Stimulated activated CD8-positive, alpha-beta memory T cell treated with anti-CD3 and anti-CD28 coated beads, Interleukin-12 subunit alpha, Interleukin-12 subunit beta, amount 100 ng/mL, for 24 hours (primary cell): ENCODE measurements around the gene EFCC1.

ENCODE experiments used
- DNase-seq: peaks from one replicate; pipeline ENCODE4 v3.0.0-alpha.2; 2020; ENCODE audit errors: extremely low read depth

Gene EFCC1, protein sequence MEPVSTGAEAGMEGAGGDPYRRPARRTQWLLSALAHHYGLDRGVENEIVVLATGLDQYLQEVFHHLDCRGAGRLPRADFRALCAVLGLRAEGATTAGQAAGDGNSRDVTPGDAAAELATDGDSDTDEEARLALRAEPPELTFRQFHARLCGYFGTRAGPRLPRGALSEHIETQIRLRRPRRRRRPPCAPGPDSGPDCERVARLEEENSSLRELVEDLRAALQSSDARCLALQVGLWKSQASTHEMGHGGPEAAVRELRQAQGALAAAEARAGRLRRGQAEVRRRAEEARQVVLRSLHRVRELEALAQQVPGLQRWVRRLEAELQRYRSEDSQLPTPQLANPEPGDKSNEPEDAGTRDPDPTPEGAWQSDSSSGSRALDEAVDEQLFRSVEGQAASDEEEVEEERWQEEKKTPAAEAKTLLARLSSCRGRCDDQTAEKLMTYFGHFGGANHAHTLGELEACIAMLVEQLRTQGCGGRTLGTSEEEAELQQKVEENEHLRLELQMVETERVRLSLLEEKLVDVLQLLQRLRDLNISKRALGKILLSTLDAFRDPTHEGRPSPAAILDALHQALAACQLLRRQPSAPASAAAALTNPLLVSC

GRCh38 chr3:129001101-129001805 is at the start of gene EFCC1:
Gene EFCC1, plus strand, starts transcription at chr3:129001304. Its CDS starts 325 bp downstream, at chr3:129001629.
- DNase-seq = no peak

GRCh38 chr3:128956440-128956839 is 44.7 kb upstream of the EFCC1 start:
- no peak for DNase-seq

- DNase-seq = no peak
These were observed 35.8 kb upstream of the EFCC1 start for GRCh38 chr3:128965280-128965679.

DNA sequence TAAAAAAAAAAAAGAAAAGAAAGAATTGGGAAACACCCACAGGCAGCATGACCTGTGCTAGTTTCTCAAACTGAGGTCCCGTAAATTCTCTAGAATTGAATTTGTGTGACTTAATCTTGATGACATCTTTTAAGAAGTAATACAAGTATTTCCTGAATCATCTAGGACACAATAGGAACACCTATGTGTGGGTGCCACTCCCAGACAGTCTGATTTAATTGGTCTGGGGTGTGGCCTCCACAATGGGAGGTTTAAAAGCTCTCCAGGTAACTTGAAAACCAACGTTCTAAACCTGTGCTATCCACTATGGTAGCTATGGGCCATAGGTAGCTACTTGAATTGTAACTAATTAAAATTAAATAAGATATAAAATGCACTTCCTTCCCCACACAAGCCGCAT is 35.3 kb upstream of the EFCC1 start:
- no peak for DNase-seq

- no peak for DNase-seq
These were observed 33.3 kb upstream of the EFCC1 start for GRCh38 chr3:128967748-128968355.

DNA sequence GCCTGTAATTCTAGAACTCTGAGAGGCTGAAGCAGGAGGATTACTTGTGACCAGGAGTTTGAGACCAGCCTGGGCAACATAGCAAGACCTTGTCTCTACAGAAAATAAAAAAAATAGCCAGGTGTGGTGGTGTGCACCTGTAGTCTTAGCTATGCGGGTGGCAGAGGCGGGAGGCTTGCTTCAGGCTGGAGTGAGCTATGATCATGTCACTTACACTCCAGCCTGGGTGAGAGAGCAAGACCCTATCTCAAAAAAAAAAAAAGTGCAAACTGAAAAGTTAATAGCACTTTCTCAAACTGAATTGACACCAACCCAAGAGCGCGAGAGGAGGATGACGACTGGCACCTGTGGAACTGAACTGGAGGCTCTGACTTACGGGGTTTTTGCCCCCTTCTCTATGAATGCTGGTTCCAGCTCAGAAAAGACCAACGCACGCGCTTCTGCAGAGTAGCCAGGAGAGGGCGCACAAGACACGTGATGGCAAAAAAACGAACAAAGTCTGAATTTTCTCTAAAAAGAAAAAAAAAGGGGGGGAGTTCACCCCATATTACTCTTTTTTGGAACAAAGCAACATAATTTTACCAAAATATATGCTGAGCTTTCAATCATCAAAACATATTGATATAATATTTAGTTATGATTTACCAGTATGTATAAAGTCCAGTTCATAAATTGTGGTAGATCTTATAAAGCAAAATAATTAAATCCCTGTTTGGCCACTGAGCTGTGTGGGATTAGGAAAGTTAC is 30.9 kb upstream of the EFCC1 start:
- DNase-seq = no peak

DNA sequence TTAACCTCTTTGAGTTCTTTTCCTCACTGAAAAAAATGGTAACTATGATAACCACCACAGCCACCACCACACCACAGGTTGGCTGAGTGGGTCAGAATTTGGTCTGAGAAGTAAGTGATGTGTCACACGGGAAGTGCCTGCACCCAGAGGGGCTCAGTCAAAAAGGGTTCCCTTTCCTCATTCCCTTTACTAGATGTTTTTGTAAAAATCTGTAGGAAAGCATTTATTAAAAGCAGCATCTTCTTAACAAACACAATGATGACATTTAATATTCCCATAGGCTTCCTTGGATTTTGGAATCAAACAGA is 30.4 kb upstream of the EFCC1 start:
- DNase-seq = no peak

GRCh38 chr3:128971421-128972100 is 29.5 kb upstream of the EFCC1 start:
- DNase-seq = no peak

- no peak for DNase-seq
These were observed 27.0 kb upstream of the EFCC1 start for GRCh38 chr3:128973988-128974564.

- DNase-seq = no peak
These were observed 25.8 kb upstream of the EFCC1 start for GRCh38 chr3:128975276-128975675.

- DNase-seq = no peak
These were observed 17.6 kb upstream of the EFCC1 start for GRCh38 chr3:128983293-128984069.

- DNase-seq = no peak
These were observed 16.5 kb upstream of the EFCC1 start for GRCh38 chr3:128984596-128984995.

DNA sequence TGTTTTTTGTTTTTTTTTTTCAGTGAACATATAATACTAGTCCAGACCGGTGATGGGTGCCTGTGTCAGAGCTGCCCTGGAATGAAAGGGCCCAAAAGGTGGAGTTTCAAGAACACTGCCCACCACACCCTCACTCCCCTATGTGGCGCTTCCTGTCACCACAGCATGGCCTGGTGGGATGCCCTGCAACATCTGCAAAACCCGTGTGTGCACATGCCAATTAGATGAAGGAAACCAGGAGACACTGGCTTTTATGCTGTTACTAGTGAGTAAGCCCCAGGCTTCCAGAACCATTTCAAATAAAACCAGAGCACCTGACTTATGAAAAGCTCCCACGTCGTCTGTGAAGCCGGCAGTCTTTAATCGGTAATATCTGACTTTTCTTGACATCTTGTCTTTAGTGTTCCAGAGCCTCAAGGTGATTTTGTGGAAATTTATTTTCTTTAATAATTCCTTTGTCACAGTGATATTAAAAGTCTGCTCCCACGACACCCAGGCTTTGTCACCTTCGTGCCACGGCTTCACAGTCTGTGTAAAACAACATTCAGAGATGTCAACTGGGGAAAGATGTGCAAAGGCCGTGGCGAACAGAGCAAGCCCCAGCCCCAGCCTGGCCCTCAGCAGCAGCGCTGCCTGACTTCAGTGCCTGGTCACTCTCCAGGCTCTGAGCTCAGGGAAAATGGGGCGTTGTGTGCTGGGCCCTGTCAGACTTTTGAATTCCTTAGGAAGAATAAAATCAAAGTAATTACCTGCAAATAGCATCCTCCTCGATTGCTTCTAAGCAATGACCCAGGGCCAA is 13.6 kb upstream of the EFCC1 start:
- DNase-seq = no peak

GRCh38 chr3:128988286-128988685 is 12.8 kb upstream of the EFCC1 start:
- DNase-seq = no peak

DNA sequence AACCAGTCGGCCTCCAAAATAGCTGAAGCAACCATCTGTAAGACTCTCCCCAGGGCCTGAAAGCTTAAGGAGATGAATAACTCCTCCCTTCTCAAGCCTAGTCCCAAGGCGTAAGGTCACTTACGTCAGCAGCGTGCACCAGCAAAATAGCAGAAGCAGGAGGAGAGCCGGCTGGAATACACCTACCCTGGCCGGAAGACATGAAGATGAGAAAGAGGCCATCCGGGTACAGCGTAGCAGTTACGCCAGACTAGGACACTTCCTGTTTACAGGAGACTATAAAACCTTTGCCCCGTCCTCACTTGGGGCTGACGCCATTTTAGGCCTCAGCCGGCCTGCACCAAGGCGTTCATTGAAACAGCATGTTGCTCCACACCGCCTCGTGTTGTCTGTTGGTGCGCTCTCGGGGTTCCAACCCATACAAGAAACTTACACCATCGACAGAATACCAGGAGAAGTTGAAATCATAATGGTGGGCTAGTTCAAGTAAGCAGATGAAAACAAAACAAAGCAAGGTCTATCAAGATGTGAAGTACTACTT is 9.7 kb upstream of the EFCC1 start:
- DNase-seq = no peak

DNA sequence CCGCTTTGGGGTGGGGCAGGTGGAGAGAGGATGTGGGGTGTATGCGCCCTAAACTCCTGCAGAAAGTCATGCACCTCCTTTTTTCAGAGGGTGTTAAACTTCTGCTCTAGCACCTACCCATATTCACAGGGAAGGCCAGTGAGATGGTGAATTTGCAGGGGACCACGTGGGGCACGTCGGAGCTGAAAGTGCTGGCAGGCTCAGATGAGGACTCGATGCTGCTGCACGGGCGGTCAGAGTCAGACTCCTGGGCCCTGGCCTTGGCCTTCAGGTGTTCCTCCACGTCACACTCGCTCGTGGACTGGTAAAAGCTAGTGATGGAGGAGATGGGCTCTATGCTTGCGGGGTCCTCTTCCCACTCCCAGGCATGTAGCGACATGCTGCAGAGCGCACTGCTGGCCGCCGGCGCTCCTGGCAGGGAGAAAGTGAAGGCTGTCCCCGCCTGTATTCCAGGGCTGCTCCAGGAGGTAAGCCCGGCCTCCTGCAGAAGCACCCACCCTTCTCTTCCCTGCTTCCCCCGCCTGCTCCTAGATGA is 8.1 kb upstream of the EFCC1 start:
- no peak for DNase-seq

DNA sequence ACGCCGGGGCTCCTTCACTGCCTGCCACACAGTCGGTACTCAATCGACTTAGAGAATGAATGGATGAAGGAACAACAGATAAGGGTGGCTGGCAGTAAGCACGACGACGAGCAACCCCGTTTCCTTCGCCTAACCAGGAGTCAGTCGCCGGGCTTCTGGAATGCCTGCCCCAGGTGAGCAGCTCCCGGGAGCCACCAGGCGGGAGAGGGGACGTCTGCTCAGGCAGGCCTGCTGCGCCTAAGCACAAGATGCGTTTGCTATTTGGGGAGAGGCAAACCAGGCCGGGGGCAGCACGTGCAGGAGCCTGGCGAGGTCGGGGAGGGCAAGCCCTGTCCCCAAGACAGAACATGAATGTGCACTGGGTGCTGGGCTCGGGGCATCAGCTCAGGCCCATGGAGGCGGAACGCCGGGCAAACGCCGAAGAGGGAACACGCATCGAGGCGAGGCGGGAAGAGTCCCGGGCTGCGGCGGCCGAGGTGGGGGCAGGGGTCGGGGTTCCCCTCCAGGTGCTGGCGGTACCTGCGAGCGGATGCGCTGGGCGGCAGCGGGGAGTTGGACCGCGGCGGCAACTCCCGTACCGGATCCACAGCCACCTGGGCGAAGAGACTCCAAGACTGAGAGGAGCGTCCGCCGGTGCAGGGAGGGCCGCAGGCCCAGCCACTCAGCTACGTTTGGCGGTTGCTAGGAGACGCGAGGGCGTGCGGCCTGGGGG is 7.5 kb upstream of the EFCC1 start, which contains the start of gene CFAP92:
TSS of gene CFAP92 (minus strand) at position 616 of the 712 bp plus-strand sequence. CDS start 772 bp downstream, outside the sequence.
- DNase-seq = peak; percentile 66

- DNase-seq = no peak
These were observed 7.0 kb upstream of the EFCC1 start for GRCh38 chr3:128994173-128994512.
